AML-193 (cell line): ENCODE measurements around the gene SULF2.

Source experiments
- DNase-seq, 2 experiments: peaks; one replicate each; lab custom pipeline; 2025; lab: John Stamatoyannopoulos, UW

SULF2 gene

GRCh38 chr20:47783828-47784598 lies 1.3 kb downstream of the SULF2 start:
- DNase-seq, result no peak

- no peak for DNase-seq
These were observed 2.2 kb downstream of the SULF2 start for GRCh38 chr20:47782920-47783552.

- no peak for DNase-seq
These were observed 3.2 kb downstream of the SULF2 start for GRCh38 chr20:47782076-47782475.

- no peak for DNase-seq
These were observed 3.6 kb downstream of the SULF2 start for GRCh38 chr20:47781632-47782031.

GRCh38 chr20:47780720-47781389 lies 4.4 kb downstream of the SULF2 start:
- DNase-seq, result no peak

- no peak for DNase-seq
These were observed 6.6 kb downstream of the SULF2 start for GRCh38 chr20:47778398-47779354.

GRCh38 chr20:47777220-47777619 lies 8.1 kb downstream of the SULF2 start:
- DNase-seq, result no peak

GRCh38 chr20:47776639-47777038 lies 8.6 kb downstream of the SULF2 start:
- no peak for DNase-seq

- DNase-seq, result no peak
These were observed 9.4 kb downstream of the SULF2 start for GRCh38 chr20:47775841-47776240.

- no peak for DNase-seq
These were observed 10.2 kb downstream of the SULF2 start for GRCh38 chr20:47775039-47775438.

GRCh38 chr20:47774131-47774777 lies 11.0 kb downstream of the SULF2 start:
- DNase-seq, result no peak

- DNase-seq, result no peak
These were observed 11.9 kb downstream of the SULF2 start for GRCh38 chr20:47773371-47773786.

GRCh38 chr20:47770935-47771334 lies 14.3 kb downstream of the SULF2 start:
- DNase-seq, result no peak

GRCh38 chr20:47768016-47768824 lies 17.1 kb downstream of the SULF2 start:
- no peak for DNase-seq

GRCh38 chr20:47765691-47766594 lies 19.3 kb downstream of the SULF2 start:
- no peak for DNase-seq

GRCh38 chr20:47765271-47765670 lies 20.0 kb downstream of the SULF2 start:
- DNase-seq, result no peak

- DNase-seq, result no peak
These were observed 21.0 kb downstream of the SULF2 start for GRCh38 chr20:47764154-47764733.

- DNase-seq, result no peak
These were observed 22.5 kb downstream of the SULF2 start for GRCh38 chr20:47762699-47763268.
